Thymus (tissue), 11 donors: Measurements from ENCODE around the gene VPS37C. TPM values are rescaled to one million over a fixed set of nuclear protein-coding genes. Genes with fewer than 3 reads are reported as not detected.

Source experiments
- DNase-seq, 9 donors: peaks; one replicate each; pipeline ENCODE4 v3.0.0-alpha.2; 2013; ENCODE audit warnings: low spot score in 9 of 9, low read depth in 6 of 9, missing footprints in 1 of 9
- H3K27ac ChIP-seq, 2 donors: one replicate each; pipeline ENCODE4 v1.5.1; 2013; ENCODE audit warnings: control low read depth in 1 of 2, low read depth in 1 of 2, low read length in 1 of 2, mild to moderate bottlenecking in 1 of 2, moderate library complexity in 1 of 2
- H3K27me3 ChIP-seq, 2 donors: one replicate each; pipeline ENCODE4 v1.5.1; 2013; ENCODE audit warnings: low read length in 1 of 2; ENCODE audit not compliant: control insufficient read depth in 2 of 2, insufficient read depth in 1 of 2
- H3K36me3 ChIP-seq, 2 donors: one replicate each; pipeline ENCODE4 v1.5.1; 2013; ENCODE audit warnings: low read length in 1 of 2, mild to moderate bottlenecking in 1 of 2, moderate library complexity in 1 of 2; ENCODE audit not compliant: control insufficient read depth in 2 of 2, insufficient read depth in 2 of 2
- H3K4me1 ChIP-seq, 2 donors: one replicate each; pipeline ENCODE4 v1.5.1; 2013; ENCODE audit warnings: low read length in 2 of 2; ENCODE audit not compliant: control insufficient read depth in 2 of 2, insufficient read depth in 2 of 2
- H3K4me3 ChIP-seq, 2 donors: one replicate each; pipeline ENCODE4 v1.5.1; 2013; ENCODE audit warnings: low read length in 2 of 2, control low read depth in 1 of 2, mild to moderate bottlenecking in 1 of 2
- H3K9me3 ChIP-seq, 2 donors: one replicate each; pipeline ENCODE4 v1.5.1; 2013; ENCODE audit warnings: low read length in 1 of 2, mild to moderate bottlenecking in 1 of 2; ENCODE audit not compliant: control insufficient read depth in 2 of 2, insufficient read depth in 1 of 2
- WGBS: extraction: QIAGEN DNeasy Blood & Tissue Kit; methylation state at CpG from one replicate; pipeline ENCODE4 v1.1.7; 2013; 5-methylcytosine and 5-hydroxymethylcytosine counted together
- polyA plus RNA-seq: library from polyadenylated mRNA; stranded (reverse); fragments of 200-250 nt; gene quantifications from one replicate; pipeline ENCODE4 v1.2.3, GENCODE V29; 2013
- total RNA-seq: library from RNA; stranded (reverse); fragments of 120-200 nt; gene quantifications from one replicate; pipeline ENCODE4 v1.2.4, GENCODE V29; 2013
- donor health status: healthy.

VPS37C gene
- total and polyA plus RNA-seq, 2 donors = 3.5 to 9.4 TPM

GRCh38 chr11:61114913-61115312 lies 46.3 kb downstream of the VPS37C start:
- Histone ChIP-seq H3K4me3 (no peak overlapping the region), H3K27ac (no peak overlapping the region), H3K27me3 (no peaks in the 10 kb centered on the region), H3K36me3 (peaks cover 51 to 63% of the 10 kb centered on the region in 2 donors), H3K9me3 (no peaks in the 10 kb centered on the region), H3K4me1 (peaks cover 23 to 61% of the 10 kb centered on the region in 2 donors)
- DNase-seq = no peak
- WGBS = 67% methylated on average over 8 of the region's 8 CpGs

DNA sequence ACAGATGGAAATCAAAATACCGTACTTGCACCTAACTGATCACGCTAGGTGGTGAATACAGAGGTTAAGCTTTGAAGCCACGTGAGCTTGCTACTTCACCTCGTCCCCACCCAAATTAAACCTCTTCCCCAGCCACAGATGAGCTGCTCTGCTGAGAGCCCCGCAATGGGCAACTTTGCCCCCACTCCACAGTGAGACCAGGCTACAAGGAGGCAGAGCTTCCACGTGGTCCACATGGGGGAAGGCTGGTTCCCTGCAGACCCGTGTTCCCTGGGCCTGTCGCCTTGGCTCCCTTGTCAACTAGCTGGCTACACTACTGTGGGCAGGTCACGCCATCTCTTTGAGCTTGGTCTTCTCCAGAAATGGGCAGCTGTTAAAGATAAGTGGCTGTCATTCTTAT lies 48.0 kb downstream of the VPS37C start:
- DNase-seq = no peak
- 93% methylated on average over 9 of the region's 9 CpGs for WGBS

GRCh38 chr11:61112575-61112974 lies 48.7 kb downstream of the VPS37C start:
- WGBS = 93% methylated on average over 6 of the region's 6 CpGs

More for the DNA sequence above, 48.0 kb downstream of the VPS37C start:
- no peaks in the 10 kb centered on the region for H3K9me3 ChIP-seq
- H3K27ac ChIP-seq = no peak overlapping the region
- no peak overlapping the region for H3K4me3 ChIP-seq
- peaks cover 14 to 43% of the 10 kb centered on the region in 2 donors for H3K4me1 ChIP-seq
- H3K36me3 ChIP-seq = peaks cover 50 to 59% of the 10 kb centered on the region in 2 donors
- no peaks in the 10 kb centered on the region for H3K27me3 ChIP-seq

DNA sequence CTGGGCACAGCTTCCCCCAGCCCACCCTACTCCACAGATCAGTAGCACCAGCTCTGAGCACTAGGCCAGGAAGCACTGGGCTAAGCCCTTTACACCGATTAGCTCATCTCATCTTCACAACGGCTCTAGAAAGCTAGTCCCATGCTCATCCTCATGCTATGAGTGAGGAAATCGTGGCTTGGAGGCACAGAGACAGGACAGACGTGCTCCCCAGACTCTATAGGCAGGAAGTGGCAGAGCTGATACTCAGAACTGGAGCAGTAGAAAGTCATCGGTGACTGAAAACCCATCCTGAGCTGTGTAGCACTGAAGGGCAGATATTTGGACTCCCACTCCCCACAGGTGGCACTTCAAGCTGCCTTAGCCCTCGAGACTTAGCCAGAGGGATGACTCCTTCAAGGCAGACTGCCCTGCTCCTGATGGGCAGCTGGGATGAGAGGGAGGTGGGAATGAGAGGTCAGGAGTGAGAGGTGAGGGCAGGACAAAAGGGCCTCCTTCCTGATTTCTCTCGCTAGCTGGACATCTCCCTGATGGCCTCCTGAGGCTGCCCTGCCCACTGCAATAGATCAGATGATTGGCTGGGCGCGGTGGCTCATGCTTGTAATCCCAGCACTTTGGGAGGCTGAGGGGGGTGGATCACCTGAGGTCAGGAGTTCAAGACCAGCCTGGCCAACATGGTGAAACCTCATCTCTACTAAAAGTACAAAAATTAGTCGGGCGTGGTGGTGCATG lies 49.3 kb downstream of the VPS37C start:
- peaks cover 57 to 63% of the 10 kb centered on the region in 2 donors for H3K36me3 ChIP-seq
- WGBS = 56% methylated on average over 11 of the region's 11 CpGs
- H3K4me3 ChIP-seq = no peak overlapping the region
- no peaks in the 10 kb centered on the region for H3K9me3 ChIP-seq
- H3K27ac ChIP-seq = peak overlapping the region; percentile 43 to 57
- peaks cover 14 to 47% of the 10 kb centered on the region in 2 donors for H3K4me1 ChIP-seq
- no peaks in the 10 kb centered on the region for H3K27me3 ChIP-seq
- DNase-seq = peak in 2 of 9 donors; percentile 55 to 78

More at GRCh38 chr11:61112575-61112974, 48.7 kb downstream of the VPS37C start:
- DNase-seq = no peak
- Histone ChIP-seq H3K36me3 (peaks cover 50 to 60% of the 10 kb centered on the region in 2 donors), H3K27me3 (no peaks in the 10 kb centered on the region), H3K9me3 (no peaks in the 10 kb centered on the region), H3K4me1 (peaks cover 14 to 46% of the 10 kb centered on the region in 2 donors), H3K27ac (no peak overlapping the region), H3K4me3 (no peak overlapping the region)

- DNase-seq = no peak
- Histone ChIP-seq H3K36me3 (peaks cover 52 to 59% of the 10 kb centered on the region in 2 donors), H3K9me3 (no peaks in the 10 kb centered on the region), H3K4me1 (peaks cover 14 to 56% of the 10 kb centered on the region in 2 donors), H3K4me3 (no peak overlapping the region), H3K27me3 (no peaks in the 10 kb centered on the region), H3K27ac (peak overlapping the region in 1 of 2 donors; percentile 43)
- 86% methylated on average over 6 of the region's 6 CpGs for WGBS
Observed at GRCh38 chr11:61111050-61111435, 50.2 kb downstream of the VPS37C start.

- H3K27ac ChIP-seq = peak overlapping the region in 1 of 2 donors; percentile 43
- peaks cover 14 to 59% of the 10 kb centered on the region in 2 donors for H3K4me1 ChIP-seq
- no peak for DNase-seq
- peaks cover 48 to 58% of the 10 kb centered on the region in 2 donors for H3K36me3 ChIP-seq
- WGBS = 94% methylated on average over 9 of the region's 9 CpGs
- H3K27me3 ChIP-seq = no peaks in the 10 kb centered on the region
- no peak overlapping the region for H3K4me3 ChIP-seq
- H3K9me3 ChIP-seq = no peaks in the 10 kb centered on the region
Observed at GRCh38 chr11:61110255-61111049, 50.8 kb downstream of the VPS37C start.

DNA sequence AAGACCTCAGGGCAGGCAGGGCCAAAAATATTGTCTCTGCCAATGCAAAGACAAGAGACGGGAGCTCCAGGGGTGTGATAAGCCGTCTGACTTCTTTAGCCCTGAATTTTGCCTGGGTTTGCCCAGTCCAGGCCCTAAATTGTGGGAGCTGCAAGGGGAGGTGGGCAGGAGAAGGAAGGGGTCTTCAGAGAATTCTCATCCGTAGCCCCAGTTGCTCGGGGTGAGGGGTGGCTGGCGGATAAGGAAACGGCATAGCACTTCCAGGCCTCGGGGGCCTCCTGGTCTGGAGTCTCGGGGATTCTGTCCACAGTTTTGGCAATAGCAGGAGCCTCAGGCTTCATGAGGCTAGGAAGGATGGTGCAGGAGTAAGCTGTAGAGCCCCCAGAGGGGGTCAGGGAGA lies 51.6 kb downstream of the VPS37C start:
- H3K4me1 ChIP-seq = peaks cover 15 to 60% of the 10 kb centered on the region in 2 donors
- no peak overlapping the region for H3K27ac ChIP-seq
- H3K9me3 ChIP-seq = no peaks in the 10 kb centered on the region
- peaks cover 48 to 58% of the 10 kb centered on the region in 2 donors for H3K36me3 ChIP-seq
- WGBS = 97% methylated on average over 8 of the region's 8 CpGs
- DNase-seq = no peak
- no peaks in the 10 kb centered on the region for H3K27me3 ChIP-seq
- no peak overlapping the region for H3K4me3 ChIP-seq

GRCh38 chr11:61108847-61109585 lies 52.2 kb downstream of the VPS37C start:
- DNase-seq = no peak
- WGBS = 96% methylated on average over 15 of the region's 15 CpGs
- peaks cover 54 to 61% of the 10 kb centered on the region in 2 donors for H3K36me3 ChIP-seq
- H3K27ac ChIP-seq = no peak overlapping the region
- H3K4me1 ChIP-seq = peaks cover 21 to 62% of the 10 kb centered on the region in 2 donors
- no peaks in the 10 kb centered on the region for H3K9me3 ChIP-seq
- H3K4me3 ChIP-seq = no peak overlapping the region
- no peaks in the 10 kb centered on the region for H3K27me3 ChIP-seq
